Endothelial cell (in vitro differentiated cells): ENCODE results near the gene PLA2G5. TPM values are rescaled to one million over a fixed set of nuclear protein-coding genes. Genes with fewer than 3 reads are reported as not detected.

Source experiments
- DNase-seq: peaks from one replicate; pipeline ENCODE4 v3.0.0; 2021; ENCODE audit warnings: low spot score
- H3K27ac Mint-ChIP-seq: one replicate; pipeline ENCODE4 v1.8.0; 2021; ENCODE audit warnings: mixed read lengths, inconsistent platforms; ENCODE audit not compliant: unreplicated experiment
- H3K27me3 Mint-ChIP-seq: one replicate; pipeline ENCODE4 v1.8.0; 2021; ENCODE audit warnings: mild to moderate bottlenecking, moderate library complexity, mixed read lengths, inconsistent platforms; ENCODE audit not compliant: unreplicated experiment
- H3K36me3 Mint-ChIP-seq: one replicate; pipeline ENCODE4 v1.8.0; 2021; ENCODE audit warnings: mild to moderate bottlenecking, low read depth, mixed read lengths, inconsistent platforms; ENCODE audit not compliant: unreplicated experiment
- H3K4me1 Mint-ChIP-seq: one replicate; pipeline ENCODE4 v1.8.0; 2021; ENCODE audit warnings: mild to moderate bottlenecking, mixed read lengths, inconsistent platforms; ENCODE audit not compliant: unreplicated experiment
- H3K4me3 Mint-ChIP-seq: one replicate; pipeline ENCODE4 v1.8.0; 2021; ENCODE audit warnings: mild to moderate bottlenecking, mixed read lengths, inconsistent platforms; ENCODE audit not compliant: unreplicated experiment
- H3K9me3 Mint-ChIP-seq: one replicate; pipeline ENCODE4 v1.8.0; 2021; ENCODE audit warnings: mixed read lengths, inconsistent platforms; ENCODE audit not compliant: unreplicated experiment
- total RNA-seq: library from RNA; stranded (reverse); fragmentation: NEBNext Ultra II Directional; extraction: Animal tissue kit (Norgen Biotek cat#: 25700); gene quantifications from one replicate; pipeline ENCODE4 v1.2.1, GENCODE V29; 2021; ENCODE audit not compliant: unreplicated experiment
- TF ChIP-seq, protein P1 (sequence below): fragments of 200-600 bp; sonication (generic); IDR thresholded peaks from one replicate; pipeline ENCODE4 v1.5.0; 2021; ENCODE audit warnings: antibody characterized with exemption; ENCODE audit not compliant: unreplicated experiment

PLA2G5 gene
- total RNA-seq, 1 donor from 2014 or later, result 0.77 TPM

DNA sequence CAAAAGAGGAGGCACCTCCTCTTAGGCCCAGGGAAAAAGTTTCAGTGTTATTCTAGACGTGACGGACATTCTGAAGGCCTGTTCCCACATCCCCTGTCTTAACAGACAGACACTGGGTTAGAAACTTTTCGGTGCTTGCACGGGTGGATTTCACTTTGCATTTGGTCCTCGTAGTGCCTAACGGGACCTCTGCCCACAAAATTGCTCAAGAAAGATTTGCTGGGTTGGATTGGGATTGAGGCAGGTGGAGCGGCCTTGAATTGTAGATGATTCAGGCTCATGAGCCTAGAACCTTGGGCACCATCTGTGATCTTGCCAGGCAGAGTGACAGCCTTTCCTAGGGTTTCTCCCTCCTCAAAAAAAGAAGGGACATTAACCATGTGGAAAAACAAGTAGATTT is 2.8 kb downstream of the PLA2G5 start:
- DNase-seq, result no peak
- Mint-ChIP-seq H3K27me3 (peaks cover 12% of the 10 kb centered on the region), H3K27ac (no peak overlapping the region), H3K4me1 (no peaks in the 10 kb centered on the region), H3K4me3 (no peak overlapping the region), H3K9me3 (no peaks in the 10 kb centered on the region), H3K36me3 (no peaks in the 10 kb centered on the region)
- TF ChIP-seq, protein P1, sequence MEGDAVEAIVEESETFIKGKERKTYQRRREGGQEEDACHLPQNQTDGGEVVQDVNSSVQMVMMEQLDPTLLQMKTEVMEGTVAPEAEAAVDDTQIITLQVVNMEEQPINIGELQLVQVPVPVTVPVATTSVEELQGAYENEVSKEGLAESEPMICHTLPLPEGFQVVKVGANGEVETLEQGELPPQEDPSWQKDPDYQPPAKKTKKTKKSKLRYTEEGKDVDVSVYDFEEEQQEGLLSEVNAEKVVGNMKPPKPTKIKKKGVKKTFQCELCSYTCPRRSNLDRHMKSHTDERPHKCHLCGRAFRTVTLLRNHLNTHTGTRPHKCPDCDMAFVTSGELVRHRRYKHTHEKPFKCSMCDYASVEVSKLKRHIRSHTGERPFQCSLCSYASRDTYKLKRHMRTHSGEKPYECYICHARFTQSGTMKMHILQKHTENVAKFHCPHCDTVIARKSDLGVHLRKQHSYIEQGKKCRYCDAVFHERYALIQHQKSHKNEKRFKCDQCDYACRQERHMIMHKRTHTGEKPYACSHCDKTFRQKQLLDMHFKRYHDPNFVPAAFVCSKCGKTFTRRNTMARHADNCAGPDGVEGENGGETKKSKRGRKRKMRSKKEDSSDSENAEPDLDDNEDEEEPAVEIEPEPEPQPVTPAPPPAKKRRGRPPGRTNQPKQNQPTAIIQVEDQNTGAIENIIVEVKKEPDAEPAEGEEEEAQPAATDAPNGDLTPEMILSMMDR, result no peak

GRCh38 chr1:20073256-20073655 is 3.3 kb downstream of the PLA2G5 start:
- no peak overlapping the region for H3K4me3 Mint-ChIP-seq
- no peaks in the 10 kb centered on the region for H3K36me3 Mint-ChIP-seq
- H3K27ac Mint-ChIP-seq, result no peak overlapping the region
- DNase-seq, result no peak
- peaks cover 12% of the 10 kb centered on the region for H3K27me3 Mint-ChIP-seq
- H3K4me1 Mint-ChIP-seq, result no peaks in the 10 kb centered on the region
- H3K9me3 Mint-ChIP-seq, result no peaks in the 10 kb centered on the region
- TF ChIP-seq, protein P1, result no peak

- Mint-ChIP-seq H3K27ac (no peak overlapping the region), H3K9me3 (no peaks in the 10 kb centered on the region), H3K4me3 (no peak overlapping the region), H3K36me3 (no peaks in the 10 kb centered on the region), H3K27me3 (peaks cover 12% of the 10 kb centered on the region), H3K4me1 (no peaks in the 10 kb centered on the region)
- TF ChIP-seq, protein P1, result no peak
- DNase-seq, result no peak
Measured at GRCh38 chr1:20074055-20074724, 4.2 kb downstream of the PLA2G5 start.

DNA sequence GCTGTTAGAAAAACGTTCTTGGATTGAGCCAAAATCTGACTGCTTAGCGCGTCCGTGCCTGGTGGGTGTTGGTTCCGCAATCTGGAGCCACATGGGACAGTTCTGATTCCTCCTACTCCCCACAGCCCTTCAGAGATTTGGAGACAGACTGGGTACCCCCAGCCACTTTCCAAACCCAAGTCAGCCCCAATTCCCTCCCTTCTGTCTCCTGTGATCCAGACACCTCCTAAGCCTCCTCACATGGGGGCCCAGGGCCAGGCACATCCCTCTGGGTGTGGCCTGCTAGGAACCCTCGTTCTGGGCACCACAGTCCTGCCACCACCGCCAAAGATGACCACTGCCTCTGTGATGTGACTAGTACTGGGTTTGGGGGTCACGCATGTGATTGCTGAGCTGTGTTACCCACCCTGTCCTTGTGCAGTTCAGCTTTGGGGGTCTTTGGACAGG is 4.8 kb downstream of the PLA2G5 start:
- H3K36me3 Mint-ChIP-seq, result no peaks in the 10 kb centered on the region
- DNase-seq, result no peak
- peaks cover 2% of the 10 kb centered on the region for H3K4me1 Mint-ChIP-seq
- H3K27me3 Mint-ChIP-seq, result peaks cover 12% of the 10 kb centered on the region
- TF ChIP-seq, protein P1, result no peak
- no peaks in the 10 kb centered on the region for H3K9me3 Mint-ChIP-seq
- no peak overlapping the region for H3K27ac Mint-ChIP-seq
- no peak overlapping the region for H3K4me3 Mint-ChIP-seq

DNA sequence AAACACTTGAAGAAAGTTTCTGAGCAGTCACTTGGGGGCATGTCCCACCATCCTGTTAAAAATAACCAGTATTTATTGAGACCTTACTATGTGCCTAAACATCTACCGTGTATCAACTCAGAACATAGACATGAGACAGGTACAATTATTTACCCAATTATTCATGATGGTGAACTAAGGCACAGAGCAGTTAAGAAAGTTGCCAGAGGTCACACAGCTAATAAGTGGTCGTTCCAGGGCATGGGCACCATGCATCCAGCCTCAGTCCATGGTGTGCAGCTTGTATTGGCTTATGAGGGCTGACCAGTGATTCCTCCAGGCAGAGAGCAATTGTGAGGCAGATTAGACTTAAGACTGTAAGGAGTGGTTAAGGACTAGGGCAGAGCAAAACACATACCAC is 5.4 kb downstream of the PLA2G5 start:
- Mint-ChIP-seq H3K4me1 (peaks cover 5% of the 10 kb centered on the region), H3K4me3 (no peak overlapping the region), H3K36me3 (no peaks in the 10 kb centered on the region), H3K27me3 (peaks cover 11% of the 10 kb centered on the region), H3K27ac (no peak overlapping the region), H3K9me3 (no peaks in the 10 kb centered on the region)
- no peak for DNase-seq
- TF ChIP-seq, protein P1, result no peak
